ENCODE results near the gene GNB1L.

GNB1L gene

GRCh38 chr22:19850763-19851109, 3.9 kb downstream of the GNB1L start:
- H3K36me3 ChIP-seq (ENCODE audit: control insufficient read depth, insufficient read depth, low read length), result peaks cover 15% of the 10 kb centered on the region
- H3K27ac ChIP-seq (ENCODE audit: insufficient read depth, low read depth, low read length, poor library complexity, severe bottlenecking), result no peak overlapping the region
- H3K27me3 ChIP-seq (ENCODE audit: control insufficient read depth, insufficient read depth, low read length, poor library complexity, severe bottlenecking), result no peaks in the 10 kb centered on the region
- no peaks in the 10 kb centered on the region for H3K9me3 ChIP-seq (ENCODE audit: control insufficient read depth, low read length)
- peaks cover 16% of the 10 kb centered on the region for H3K4me1 ChIP-seq (ENCODE audit: control insufficient read depth, insufficient read depth, low read length)
- 93 to 94% methylated on average over 9 of the region's 9 CpGs for WGBS, 2 experiments
- no peak overlapping the region for H3K4me3 ChIP-seq (ENCODE audit: insufficient read depth, low read depth, low read length)

- peaks cover 15% of the 10 kb centered on the region for H3K36me3 ChIP-seq (ENCODE audit: control insufficient read depth, insufficient read depth, low read length)
- no peaks in the 10 kb centered on the region for H3K27me3 ChIP-seq (ENCODE audit: control insufficient read depth, insufficient read depth, low read length, poor library complexity, severe bottlenecking)
- H3K9me3 ChIP-seq (ENCODE audit: control insufficient read depth, low read length), result no peaks in the 10 kb centered on the region
- no peak overlapping the region for H3K27ac ChIP-seq (ENCODE audit: insufficient read depth, low read depth, low read length, poor library complexity, severe bottlenecking)
- peaks cover 13% of the 10 kb centered on the region for H3K4me1 ChIP-seq (ENCODE audit: control insufficient read depth, insufficient read depth, low read length)
- 90 to 91% methylated on average over 9 of the region's 9 CpGs for WGBS, 2 experiments
- no peak overlapping the region for H3K4me3 ChIP-seq (ENCODE audit: insufficient read depth, low read depth, low read length)
These were observed 4.6 kb downstream of the GNB1L start for GRCh38 chr22:19849835-19850762.

- Histone ChIP-seq H3K9me3 (ENCODE audit: control insufficient read depth, low read length) (no peaks in the 10 kb centered on the region), H3K36me3 (ENCODE audit: control insufficient read depth, insufficient read depth, low read length) (peaks cover 15% of the 10 kb centered on the region), H3K27ac (ENCODE audit: insufficient read depth, low read depth, low read length, poor library complexity, severe bottlenecking) (no peak overlapping the region), H3K27me3 (ENCODE audit: control insufficient read depth, insufficient read depth, low read length, poor library complexity, severe bottlenecking) (no peaks in the 10 kb centered on the region), H3K4me3 (ENCODE audit: insufficient read depth, low read depth, low read length) (no peak overlapping the region), H3K4me1 (ENCODE audit: control insufficient read depth, insufficient read depth, low read length) (peaks cover 15% of the 10 kb centered on the region)
- 92 to 93% methylated on average over 7 of the region's 7 CpGs for WGBS, 2 experiments
These were observed 6.1 kb downstream of the GNB1L start for GRCh38 chr22:19848298-19849224.

GRCh38 chr22:19847345-19847632, 7.4 kb downstream of the GNB1L start:
- H3K4me1 ChIP-seq (ENCODE audit: control insufficient read depth, insufficient read depth, low read length), result peaks cover 10% of the 10 kb centered on the region
- H3K9me3 ChIP-seq (ENCODE audit: control insufficient read depth, low read length), result no peaks in the 10 kb centered on the region
- no peaks in the 10 kb centered on the region for H3K27me3 ChIP-seq (ENCODE audit: control insufficient read depth, insufficient read depth, low read length, poor library complexity, severe bottlenecking)
- no peak overlapping the region for H3K27ac ChIP-seq (ENCODE audit: insufficient read depth, low read depth, low read length, poor library complexity, severe bottlenecking)
- 94 to 95% methylated on average over 2 of the region's 2 CpGs for WGBS, 2 experiments
- H3K36me3 ChIP-seq (ENCODE audit: control insufficient read depth, insufficient read depth, low read length), result peaks cover 15% of the 10 kb centered on the region
- H3K4me3 ChIP-seq (ENCODE audit: insufficient read depth, low read depth, low read length), result no peak overlapping the region

GRCh38 chr22:19846620-19847344, 7.9 kb downstream of the GNB1L start:
- Histone ChIP-seq H3K4me3 (ENCODE audit: insufficient read depth, low read depth, low read length) (no peak overlapping the region), H3K27ac (ENCODE audit: insufficient read depth, low read depth, low read length, poor library complexity, severe bottlenecking) (no peak overlapping the region), H3K9me3 (ENCODE audit: control insufficient read depth, low read length) (no peaks in the 10 kb centered on the region), H3K27me3 (ENCODE audit: control insufficient read depth, insufficient read depth, low read length, poor library complexity, severe bottlenecking) (no peaks in the 10 kb centered on the region), H3K4me1 (ENCODE audit: control insufficient read depth, insufficient read depth, low read length) (peaks cover 10% of the 10 kb centered on the region), H3K36me3 (ENCODE audit: control insufficient read depth, insufficient read depth, low read length) (peaks cover 12% of the 10 kb centered on the region)
- WGBS, 2 experiments, result 94% methylated on average over 9 of the region's 9 CpGs

- Histone ChIP-seq H3K27me3 (ENCODE audit: control insufficient read depth, insufficient read depth, low read length, poor library complexity, severe bottlenecking) (no peaks in the 10 kb centered on the region), H3K4me3 (ENCODE audit: insufficient read depth, low read depth, low read length) (no peak overlapping the region), H3K4me1 (ENCODE audit: control insufficient read depth, insufficient read depth, low read length) (peaks cover 10% of the 10 kb centered on the region), H3K36me3 (ENCODE audit: control insufficient read depth, insufficient read depth, low read length) (peaks cover 6% of the 10 kb centered on the region), H3K27ac (ENCODE audit: insufficient read depth, low read depth, low read length, poor library complexity, severe bottlenecking) (no peak overlapping the region), H3K9me3 (ENCODE audit: control insufficient read depth, low read length) (no peaks in the 10 kb centered on the region)
- WGBS, 2 experiments, result 84 to 89% methylated on average over 8 of the region's 8 CpGs
These were observed 9.5 kb downstream of the GNB1L start for GRCh38 chr22:19845054-19845722.

GRCh38 chr22:19844377-19845053, 10.2 kb downstream of the GNB1L start:
- 92% methylated on average over 18 of the region's 18 CpGs for WGBS, 2 experiments
- no peak overlapping the region for H3K4me3 ChIP-seq (ENCODE audit: insufficient read depth, low read depth, low read length)
- no peaks in the 10 kb centered on the region for H3K27me3 ChIP-seq (ENCODE audit: control insufficient read depth, insufficient read depth, low read length, poor library complexity, severe bottlenecking)
- peaks cover 6% of the 10 kb centered on the region for H3K36me3 ChIP-seq (ENCODE audit: control insufficient read depth, insufficient read depth, low read length)
- H3K9me3 ChIP-seq (ENCODE audit: control insufficient read depth, low read length), result no peaks in the 10 kb centered on the region
- peaks cover 10% of the 10 kb centered on the region for H3K4me1 ChIP-seq (ENCODE audit: control insufficient read depth, insufficient read depth, low read length)
- no peak overlapping the region for H3K27ac ChIP-seq (ENCODE audit: insufficient read depth, low read depth, low read length, poor library complexity, severe bottlenecking)

GRCh38 chr22:19843857-19844376, 10.8 kb downstream of the GNB1L start:
- no peaks in the 10 kb centered on the region for H3K27me3 ChIP-seq (ENCODE audit: control insufficient read depth, insufficient read depth, low read length, poor library complexity, severe bottlenecking)
- 93 to 94% methylated on average over 11 of the region's 11 CpGs for WGBS, 2 experiments
- peaks cover 6% of the 10 kb centered on the region for H3K36me3 ChIP-seq (ENCODE audit: control insufficient read depth, insufficient read depth, low read length)
- peaks cover 10% of the 10 kb centered on the region for H3K4me1 ChIP-seq (ENCODE audit: control insufficient read depth, insufficient read depth, low read length)
- H3K4me3 ChIP-seq (ENCODE audit: insufficient read depth, low read depth, low read length), result no peak overlapping the region
- no peak overlapping the region for H3K27ac ChIP-seq (ENCODE audit: insufficient read depth, low read depth, low read length, poor library complexity, severe bottlenecking)
- H3K9me3 ChIP-seq (ENCODE audit: control insufficient read depth, low read length), result no peaks in the 10 kb centered on the region

Data from ectodermal cell (in vitro differentiated cells).